Muscle of leg (tissue), 11 donors: Measurements from ENCODE around the gene RAD21L1. TPM values are rescaled to one million over a fixed set of nuclear protein-coding genes. Genes with fewer than 3 reads are reported as not detected.

Experiments used
- DNase-seq: peaks from one replicate; pipeline ENCODE4 v3.0.0; 2013
- H3K27ac ChIP-seq: one replicate; pipeline ENCODE4 v1.5.1; 2013; ENCODE audit warnings: mild to moderate bottlenecking, low read length, control low read depth
- H3K27me3 ChIP-seq: one replicate; pipeline ENCODE4 v1.6.1; 2013; ENCODE audit warnings: low read length; ENCODE audit not compliant: control insufficient read depth, insufficient read depth
- H3K36me3 ChIP-seq: one replicate; pipeline ENCODE4 v1.6.1; 2013; ENCODE audit warnings: low read length; ENCODE audit not compliant: control insufficient read depth, insufficient read depth
- H3K4me1 ChIP-seq: one replicate; pipeline ENCODE4 v1.6.1; 2013; ENCODE audit warnings: low read length; ENCODE audit not compliant: control insufficient read depth, insufficient read depth
- H3K4me3 ChIP-seq: one replicate; pipeline ENCODE4 v1.5.1; 2013; ENCODE audit warnings: low read length, control low read depth
- H3K9me3 ChIP-seq: replicated peaks from 2 replicates; pipeline ENCODE4 v1.6.1; 2013; ENCODE audit warnings: low read depth, low read length; ENCODE audit not compliant: control insufficient read depth
- WGBS: methylation state at CpG from one replicate; pipeline ENCODE4 v1.1.5; 2013; ENCODE audit warnings: missing lambda C conversion rate; ENCODE audit not compliant: insufficient coverage; 5-methylcytosine and 5-hydroxymethylcytosine counted together
- polyA plus RNA-seq, 8 donors: library from polyadenylated mRNA; unstranded; fragments of 120-200 nt; gene quantifications; one replicate each; pipeline versions ENCODE4 v1.2.1 to v1.2.3, GENCODE V29; 2013; ENCODE audit warnings: inconsistent platforms in 1 of 8, low replicate concordance in 1 of 8; ENCODE audit not compliant: insufficient read length in 8 of 8, insufficient read depth in 1 of 8
- total RNA-seq: library from RNA; stranded (reverse); fragments of 120-200 nt; gene quantifications from one replicate; pipeline ENCODE4 v1.2.4, GENCODE V29; 2013

RAD21L1 gene
- total and polyA plus RNA-seq, 9 donors, result not detected

GRCh38 chr20:1185790-1186334 is 40.0 kb upstream of the RAD21L1 start:
- peak; percentile 35 for DNase-seq
- H3K27me3 ChIP-seq, result peaks cover 41% of the 10 kb centered on the region

GRCh38 chr20:1186367-1186991 is 39.4 kb upstream of the RAD21L1 start:
- no peaks in the 10 kb centered on the region for H3K36me3 ChIP-seq
- H3K27ac ChIP-seq, result peak overlapping the region; percentile 10
- H3K27me3 ChIP-seq, result peaks cover 41% of the 10 kb centered on the region
- H3K4me3 ChIP-seq, result no peak overlapping the region
- peaks cover 4% of the 10 kb centered on the region for H3K4me1 ChIP-seq
- 84% methylated on average over 9 of the region's 13 CpGs for WGBS
- H3K9me3 ChIP-seq, result no peaks in the 10 kb centered on the region
- no peak for DNase-seq

More at GRCh38 chr20:1185790-1186334, 40.0 kb upstream of the RAD21L1 start:
- Histone ChIP-seq H3K4me3 (peak overlapping the region; percentile 26), H3K36me3 (no peaks in the 10 kb centered on the region), H3K4me1 (peaks cover 4% of the 10 kb centered on the region), H3K27ac (no peak overlapping the region), H3K9me3 (no peaks in the 10 kb centered on the region)
- WGBS, result 0% methylated on average over 10 of the region's 20 CpGs

DNA sequence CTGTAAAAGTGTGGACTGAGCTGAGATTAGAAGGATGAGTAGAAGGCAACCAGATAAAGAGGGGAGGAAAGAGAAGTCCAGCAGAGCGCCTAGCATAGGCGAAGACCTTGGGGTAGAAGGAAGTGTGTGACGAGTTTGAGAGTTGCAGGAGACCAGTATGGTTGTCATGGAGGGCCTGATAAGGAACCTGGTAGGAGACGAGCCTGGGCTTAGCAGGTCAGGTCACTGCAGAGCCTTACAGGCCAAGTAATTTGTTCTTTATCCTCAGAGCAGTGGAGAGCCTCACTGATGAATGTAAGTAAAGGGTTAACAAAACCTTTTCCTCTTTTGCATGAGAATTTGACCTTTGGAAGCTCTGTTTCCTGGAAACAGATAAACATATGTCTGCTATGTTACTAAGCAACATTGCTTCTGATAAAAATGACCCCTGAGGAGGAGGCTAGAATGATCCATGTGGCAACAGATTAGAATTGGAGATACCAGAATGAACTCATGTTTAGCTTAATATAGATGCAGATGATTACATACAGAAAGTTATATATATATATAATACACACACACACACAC is 38.2 kb upstream of the RAD21L1 start:
- Histone ChIP-seq H3K4me3 (no peak overlapping the region), H3K4me1 (peaks cover 4% of the 10 kb centered on the region), H3K27ac (peak overlapping the region; percentile 65), H3K27me3 (peaks cover 35% of the 10 kb centered on the region), H3K36me3 (no peaks in the 10 kb centered on the region), H3K9me3 (no peaks in the 10 kb centered on the region)
- 49% methylated on average over 4 of the region's 4 CpGs for WGBS
- peak; percentile 37 for DNase-seq

GRCh38 chr20:1188347-1188746 is 37.5 kb upstream of the RAD21L1 start:
- peak overlapping the region; percentile 35 for H3K27ac ChIP-seq
- H3K36me3 ChIP-seq, result no peaks in the 10 kb centered on the region
- DNase-seq, result no peak
- H3K4me3 ChIP-seq, result no peak overlapping the region
- peaks cover 32% of the 10 kb centered on the region for H3K27me3 ChIP-seq
- no CpG with 5 or more reads among the region's 1 CpG for WGBS
- no peaks in the 10 kb centered on the region for H3K9me3 ChIP-seq
- peaks cover 4% of the 10 kb centered on the region for H3K4me1 ChIP-seq

DNA sequence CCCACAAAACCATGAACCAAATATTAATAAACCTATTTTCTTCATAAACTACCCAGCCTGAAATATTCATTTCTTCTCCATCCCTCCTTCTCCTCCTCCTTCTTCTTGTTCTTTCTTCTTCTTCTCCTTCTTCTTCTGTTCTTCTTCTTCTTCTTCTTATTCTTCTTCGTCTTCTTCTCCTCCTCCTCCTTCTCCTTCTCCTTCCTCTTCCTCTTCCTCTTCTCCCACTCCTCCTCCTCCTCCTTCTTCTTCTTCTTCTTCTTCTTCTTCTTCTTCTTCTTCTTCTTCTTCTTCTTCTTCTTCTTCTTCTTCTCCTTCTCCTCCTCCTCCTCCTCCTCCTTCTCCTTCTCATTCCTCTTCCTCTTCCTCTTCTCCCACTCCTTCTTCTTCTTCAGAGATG is 36.0 kb upstream of the RAD21L1 start:
- H3K27ac ChIP-seq, result no peak overlapping the region

DNA sequence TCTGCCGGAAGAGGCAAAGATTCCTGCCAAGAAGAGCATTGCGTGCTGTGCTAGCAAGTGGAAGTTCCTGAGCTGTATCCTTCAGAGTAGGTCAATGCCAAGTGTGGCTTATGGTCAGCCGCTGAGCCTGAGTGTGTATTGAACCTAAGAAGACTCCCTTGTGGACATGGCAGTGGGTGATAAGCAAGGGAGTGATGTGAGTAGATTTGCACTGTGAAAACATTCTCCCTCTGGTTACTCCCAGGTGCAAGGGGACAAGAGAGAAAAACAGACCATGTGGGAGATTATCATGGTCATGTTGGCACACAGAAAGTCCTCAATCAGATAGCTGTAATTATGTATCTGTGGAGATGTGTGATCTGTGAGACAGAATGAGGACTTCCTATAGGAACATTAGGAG is 35.0 kb upstream of the RAD21L1 start:
- Histone ChIP-seq H3K4me1 (peaks cover 3% of the 10 kb centered on the region), H3K36me3 (no peaks in the 10 kb centered on the region), H3K4me3 (no peak overlapping the region), H3K27me3 (peaks cover 12% of the 10 kb centered on the region), H3K9me3 (no peaks in the 10 kb centered on the region), H3K27ac (no peak overlapping the region)
- no peak for DNase-seq
- 77% methylated on average over 3 of the region's 3 CpGs for WGBS

More for the DNA sequence above, 36.0 kb upstream of the RAD21L1 start:
- DNase-seq, result no peak
- H3K9me3 ChIP-seq, result no peaks in the 10 kb centered on the region
- H3K36me3 ChIP-seq, result no peaks in the 10 kb centered on the region
- WGBS, result 71% methylated on average over 1 of the region's 1 CpG
- H3K4me3 ChIP-seq, result no peak overlapping the region
- H3K27me3 ChIP-seq, result peaks cover 17% of the 10 kb centered on the region
- H3K4me1 ChIP-seq, result peaks cover 4% of the 10 kb centered on the region

GRCh38 chr20:1191299-1191698 is 34.5 kb upstream of the RAD21L1 start:
- H3K27ac ChIP-seq, result no peak overlapping the region
- H3K4me1 ChIP-seq, result no peaks in the 10 kb centered on the region
- no CpG with 5 or more reads among the region's 3 CpGs for WGBS
- H3K9me3 ChIP-seq, result no peaks in the 10 kb centered on the region
- H3K36me3 ChIP-seq, result no peaks in the 10 kb centered on the region
- peaks cover 8% of the 10 kb centered on the region for H3K27me3 ChIP-seq
- H3K4me3 ChIP-seq, result no peak overlapping the region
- DNase-seq, result no peak

DNA sequence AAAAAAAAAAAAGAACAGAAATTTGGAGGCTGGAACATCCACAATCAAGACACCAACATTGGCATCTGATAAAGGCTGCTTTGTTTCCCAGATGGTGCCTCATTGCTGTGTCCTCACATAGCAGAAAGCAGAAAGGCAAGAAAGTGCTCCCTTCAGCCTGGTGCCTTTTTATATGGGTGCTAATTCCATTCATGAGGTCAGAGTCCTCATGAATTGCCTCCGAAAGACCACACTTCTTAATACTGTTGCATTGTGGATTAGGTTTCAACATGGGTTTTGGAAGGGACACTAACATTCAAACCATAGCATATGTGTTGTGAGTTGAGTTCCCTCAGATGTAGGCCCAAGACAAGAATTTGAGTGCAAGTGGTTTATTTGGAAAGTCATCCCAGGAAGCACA is 30.6 kb upstream of the RAD21L1 start:
- Histone ChIP-seq H3K4me1 (no peaks in the 10 kb centered on the region), H3K9me3 (no peaks in the 10 kb centered on the region), H3K4me3 (no peak overlapping the region), H3K36me3 (no peaks in the 10 kb centered on the region), H3K27ac (no peak overlapping the region), H3K27me3 (no peaks in the 10 kb centered on the region)
- no peak for DNase-seq
- no CpG with 5 or more reads among the region's 1 CpG for WGBS

DNA sequence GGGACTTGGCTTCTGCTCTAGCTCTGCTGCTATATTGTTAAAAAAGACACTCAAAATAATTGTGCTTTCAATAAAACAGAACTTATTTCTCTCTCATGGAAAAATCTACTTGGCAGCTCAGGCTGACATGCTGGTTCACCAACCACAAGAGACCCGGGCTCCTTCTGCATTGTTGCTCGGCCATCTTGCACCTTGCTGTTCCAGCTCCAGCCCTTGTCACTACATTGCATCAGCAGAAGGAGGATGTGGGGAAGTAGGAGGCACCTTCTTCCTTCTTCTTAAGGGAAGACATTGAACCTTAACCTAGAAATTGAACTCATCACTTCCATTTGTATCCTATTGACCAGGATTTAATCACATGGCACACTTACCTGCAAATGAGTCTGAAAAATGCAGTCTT is 29.2 kb upstream of the RAD21L1 start:
- Histone ChIP-seq H3K36me3 (no peaks in the 10 kb centered on the region), H3K9me3 (no peaks in the 10 kb centered on the region), H3K4me1 (no peaks in the 10 kb centered on the region), H3K27ac (no peak overlapping the region), H3K27me3 (no peaks in the 10 kb centered on the region), H3K4me3 (no peak overlapping the region)
- DNase-seq, result no peak
- WGBS, result no CpG with 5 or more reads among the region's 2 CpGs

GRCh38 chr20:1197801-1198200 is 28.0 kb upstream of the RAD21L1 start:
- no peaks in the 10 kb centered on the region for H3K9me3 ChIP-seq
- no peak overlapping the region for H3K4me3 ChIP-seq
- no peaks in the 10 kb centered on the region for H3K36me3 ChIP-seq
- WGBS, result 83% methylated on average over 2 of the region's 7 CpGs
- DNase-seq, result no peak
- H3K27me3 ChIP-seq, result no peaks in the 10 kb centered on the region
- H3K27ac ChIP-seq, result no peak overlapping the region
- H3K4me1 ChIP-seq, result no peaks in the 10 kb centered on the region
